CD4-positive, alpha-beta T cell treated with Interleukin-12 subunit alpha and Interleukin-12 subunit beta, for 1 hour (primary cell): ENCODE data around the gene ERI3.

Source experiments
- DNase-seq: peaks from one replicate; pipeline ENCODE4 v3.0.0-alpha.2; 2020

The ERI3 gene

GRCh38 chr1:44354840-44355581 lies at the start of gene ERI3:
Gene ERI3, minus strand, starts transcription at chr1:44355257. Its CDS starts 231 bp downstream, at chr1:44355026.
- peak; percentile 97 for DNase-seq

DNA sequence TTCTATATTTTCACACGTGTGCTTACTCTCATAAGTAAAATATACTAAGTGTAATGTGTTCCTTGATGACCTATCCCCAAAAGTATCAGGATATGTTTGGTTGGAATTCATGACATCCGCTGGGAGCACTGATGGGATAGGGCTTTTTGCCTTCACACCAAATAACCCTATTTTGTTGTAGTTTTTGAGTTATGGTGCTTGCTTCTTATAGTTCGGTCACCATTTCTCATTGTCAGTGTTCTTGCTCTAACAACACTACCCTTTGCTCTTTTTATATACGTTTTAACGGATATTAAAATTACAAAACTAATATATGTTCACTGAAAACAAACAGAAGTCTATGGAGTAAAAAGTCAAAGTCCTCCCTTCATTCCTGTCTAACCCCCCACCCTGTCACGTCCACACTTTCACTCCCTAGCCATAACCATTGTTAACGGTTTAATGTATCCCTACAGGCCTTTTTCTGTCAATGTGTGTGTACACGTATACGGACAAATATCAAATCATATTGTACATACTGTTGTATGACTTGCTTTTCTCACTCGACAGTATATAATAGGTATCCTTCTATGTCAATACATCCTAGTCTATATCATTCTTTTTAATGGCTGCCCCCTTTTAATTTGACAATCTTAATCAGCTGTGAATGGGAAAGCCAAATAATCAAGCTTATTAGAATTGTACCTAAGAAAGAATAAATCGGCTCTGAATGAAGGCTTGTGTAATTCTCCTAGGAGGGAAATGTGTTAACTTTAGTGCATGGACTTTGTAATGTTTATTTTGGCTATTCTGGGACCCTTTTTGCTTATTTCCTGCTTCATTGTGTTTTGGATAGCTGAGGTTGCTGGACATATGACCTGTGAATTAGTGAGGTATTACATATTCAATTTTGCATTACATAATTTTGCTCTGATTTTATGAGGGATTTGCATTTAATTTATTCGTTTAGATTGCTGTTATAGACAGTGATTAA lies 46.5 kb upstream of the ERI3 start:
- DNase-seq: no peak

GRCh38 chr1:44390277-44390676 lies 35.2 kb upstream of the ERI3 start:
- DNase-seq: no peak

DNA sequence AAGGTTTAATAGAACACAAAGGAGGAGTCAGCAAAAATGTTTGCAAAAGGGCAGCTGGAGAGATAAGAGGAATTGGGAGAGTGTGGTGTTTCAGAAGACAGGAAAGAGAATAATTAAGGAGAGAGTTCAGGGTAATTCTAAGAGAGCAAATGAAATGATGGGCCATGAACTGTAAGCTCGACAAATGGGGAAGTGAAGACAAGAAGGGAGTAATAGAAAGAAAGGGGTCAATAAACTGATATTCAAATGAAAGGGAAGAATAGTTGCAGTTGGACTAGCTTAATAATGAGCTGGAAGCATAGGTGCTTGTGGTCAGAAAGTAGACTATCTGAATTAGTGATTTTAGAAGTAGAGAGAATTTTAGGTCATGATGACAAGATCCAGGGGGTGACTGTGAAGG lies 34.4 kb upstream of the ERI3 start:
- no peak for DNase-seq

DNA sequence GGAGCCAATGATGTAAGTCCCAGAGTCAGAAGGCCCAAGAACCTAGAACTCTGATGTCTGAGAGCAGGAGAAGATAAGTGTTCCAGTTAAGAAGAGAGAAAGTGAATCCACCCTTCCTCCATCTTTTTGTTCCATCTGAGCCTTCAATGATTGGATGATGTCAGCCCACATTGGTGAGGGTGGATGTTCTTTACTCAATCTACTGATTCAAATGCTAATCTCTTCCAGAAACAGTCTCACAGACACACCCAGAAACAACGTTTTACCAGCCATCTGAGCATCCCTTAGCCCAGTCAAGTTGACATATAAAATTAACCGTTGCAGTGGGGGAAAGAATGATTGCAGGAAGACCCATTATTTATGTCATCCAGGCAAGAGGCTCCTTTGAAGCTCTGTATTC lies 33.5 kb upstream of the ERI3 start:
- no peak for DNase-seq

DNA sequence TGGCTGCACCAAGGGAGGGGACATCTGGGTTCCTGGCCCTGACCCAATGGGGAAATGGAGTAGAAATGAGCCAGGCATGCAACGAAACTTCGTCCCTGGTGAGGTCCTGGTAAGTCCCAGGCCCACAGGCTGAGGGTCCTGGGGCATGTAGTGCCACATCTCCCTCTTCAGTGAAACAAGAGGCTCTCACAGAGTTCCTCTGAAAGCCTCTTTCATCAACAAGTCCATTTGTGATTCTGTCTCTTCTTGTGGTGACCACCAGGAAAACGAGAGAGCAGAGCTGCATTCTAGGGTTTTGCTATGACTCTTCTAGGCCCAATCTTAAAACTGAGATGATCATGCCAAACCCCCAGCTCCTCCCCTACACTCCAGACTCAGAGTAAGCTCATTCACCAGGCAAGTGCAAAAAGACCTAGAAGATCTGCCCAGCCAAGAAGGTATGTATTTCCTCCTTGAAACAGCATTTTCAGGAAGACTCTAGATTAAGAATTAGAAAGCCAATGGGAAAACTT lies 25.7 kb upstream of the ERI3 start:
- DNase-seq: no peak

GRCh38 chr1:44377925-44378784 lies 23.1 kb upstream of the ERI3 start:
- peak; percentile 48 for DNase-seq

- DNase-seq: no peak
Observed at GRCh38 chr1:44375547-44375946, 20.5 kb upstream of the ERI3 start.

GRCh38 chr1:44371206-44371605 lies 16.1 kb upstream of the ERI3 start:
- no peak for DNase-seq

- DNase-seq: no peak
Observed at GRCh38 chr1:44368471-44369151, 13.6 kb upstream of the ERI3 start.

GRCh38 chr1:44367944-44368343 lies 12.9 kb upstream of the ERI3 start:
- no peak for DNase-seq

DNA sequence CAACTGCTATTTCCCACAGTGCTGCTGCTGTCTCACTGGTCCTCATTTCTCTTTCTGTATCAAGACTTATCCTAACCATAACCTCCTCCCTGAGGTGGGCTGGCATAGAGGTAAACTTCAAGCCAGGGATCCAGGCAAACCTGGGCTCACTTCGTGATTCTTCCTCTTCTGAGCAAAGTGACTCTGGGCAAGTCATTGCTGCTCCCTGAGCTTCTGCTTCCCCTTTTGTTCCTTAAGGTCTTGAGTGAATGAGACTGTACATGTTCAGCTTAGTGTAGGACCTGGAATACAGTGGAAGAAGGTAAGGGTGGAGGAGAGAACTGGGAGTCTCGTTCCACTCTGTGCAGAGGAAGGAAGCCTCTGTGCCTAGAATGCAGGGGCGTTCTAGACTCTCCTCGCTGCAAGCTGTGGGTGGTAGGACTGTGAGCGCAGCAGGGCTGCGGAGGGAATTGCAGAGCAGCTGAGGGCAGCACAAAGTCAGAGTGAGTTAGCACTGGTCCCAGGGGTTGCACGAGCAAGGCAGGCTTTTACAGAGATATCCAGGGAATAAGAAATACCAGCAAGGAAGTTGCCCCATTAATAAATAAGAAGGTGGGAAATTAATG lies 11.4 kb upstream of the ERI3 start:
- no peak for DNase-seq

DNA sequence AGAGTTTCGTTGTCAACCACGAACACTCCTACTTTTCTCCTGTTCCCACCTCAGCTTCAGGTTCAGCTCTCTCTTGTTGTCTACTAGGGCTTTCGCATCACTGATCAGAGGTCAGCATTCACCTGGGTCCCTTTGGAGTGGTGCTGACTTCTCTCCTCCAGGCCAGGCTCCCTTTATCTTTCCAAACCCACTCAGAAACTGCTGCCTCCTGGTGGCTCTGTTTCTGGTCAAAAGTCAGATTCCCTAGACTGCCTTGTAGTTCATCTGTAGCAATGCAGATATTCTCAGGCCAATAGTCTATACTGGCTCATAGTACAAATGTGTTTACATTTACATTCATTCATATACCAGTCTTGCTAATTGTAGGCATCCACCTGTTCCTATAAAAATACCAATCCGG lies 6.4 kb upstream of the ERI3 start:
- no peak for DNase-seq

DNA sequence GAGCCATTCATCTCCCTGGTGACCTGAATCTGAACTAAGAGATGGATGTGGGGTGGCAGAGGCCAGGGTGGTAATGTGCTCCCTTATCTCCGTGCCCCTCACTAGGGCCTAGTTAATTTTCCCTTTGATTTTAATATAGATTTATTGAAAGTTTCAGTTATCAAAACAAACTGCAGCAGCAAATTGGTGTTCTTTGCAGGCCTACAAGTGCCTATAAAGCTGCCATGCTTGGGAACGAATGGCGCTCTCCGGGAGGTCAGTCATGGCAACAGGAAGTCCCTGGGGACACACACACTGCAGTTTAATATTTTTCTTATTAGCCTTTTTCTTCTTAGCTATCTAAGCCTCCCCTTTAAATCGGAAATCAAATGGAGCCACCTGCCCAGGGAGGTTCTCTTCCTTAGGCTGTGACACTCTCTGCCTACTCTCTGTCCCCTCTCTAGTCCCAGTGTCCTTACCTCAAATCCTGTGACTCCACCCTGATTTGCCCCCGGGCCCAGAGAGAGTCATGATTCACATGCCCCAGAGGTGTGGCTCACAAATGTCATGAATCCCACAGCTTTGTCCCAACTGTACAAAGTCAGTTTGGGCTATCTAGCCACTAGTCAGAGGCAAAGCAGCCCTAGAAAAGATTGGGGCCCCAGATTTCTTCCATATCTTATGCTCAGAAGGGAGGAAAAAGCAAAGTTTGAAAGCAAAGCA lies 4.3 kb upstream of the ERI3 start:
- DNase-seq: no peak

- no peak for DNase-seq
Observed at GRCh38 chr1:44357710-44358109, 2.7 kb upstream of the ERI3 start.

- no peak for DNase-seq
Observed at GRCh38 chr1:44355582-44356305, 687 bp upstream of the ERI3 start.

GRCh38 chr1:44354268-44354839 lies 703 bp downstream of the ERI3 start:
- DNase-seq: no peak

DNA sequence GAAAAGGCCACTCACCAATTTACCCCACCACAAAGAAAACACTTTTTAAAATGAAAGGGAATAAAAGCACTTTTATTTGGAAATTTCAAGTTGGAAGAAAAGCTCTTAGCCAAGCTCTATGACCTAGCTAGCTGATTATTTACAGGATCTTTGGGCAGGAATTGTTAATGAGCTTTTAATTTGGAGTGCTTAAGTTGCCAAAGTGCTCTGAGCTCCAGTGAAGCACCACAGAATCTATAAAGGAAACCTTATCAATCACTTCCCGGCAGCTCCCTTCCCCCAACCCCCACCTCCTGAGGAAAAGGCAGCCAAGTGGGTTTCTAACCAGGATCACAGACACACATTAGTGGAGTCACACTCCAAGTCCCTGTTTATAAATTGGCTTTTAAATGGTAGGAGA lies 1.5 kb downstream of the ERI3 start:
- no peak for DNase-seq

GRCh38 chr1:44351289-44351688 lies 3.8 kb downstream of the ERI3 start:
- DNase-seq: no peak

DNA sequence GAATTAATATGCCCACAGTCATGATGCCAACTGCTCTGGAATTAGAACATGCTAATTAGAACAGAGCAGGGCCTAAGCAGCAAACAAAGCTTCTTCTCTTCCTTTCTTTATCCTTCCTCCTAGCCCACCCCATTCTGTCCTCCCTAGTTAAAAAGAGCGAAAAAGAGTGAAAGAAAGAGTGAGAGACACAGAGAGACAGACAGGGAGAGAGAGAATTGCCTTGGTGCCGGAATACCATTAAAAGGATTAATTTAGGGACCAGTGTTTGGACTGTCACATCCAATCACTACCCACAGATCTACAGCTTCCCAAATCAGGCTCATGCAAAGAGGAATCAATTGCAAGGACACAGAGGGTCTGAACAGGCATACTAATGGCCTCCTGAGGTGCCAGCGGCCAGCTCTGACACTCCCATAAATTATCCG lies 7.0 kb downstream of the ERI3 start:
- DNase-seq: no peak
